Stimulated activated CD8-positive, alpha-beta memory T cell treated with anti-CD3 and anti-CD28 coated beads, Interleukin-4, amount 100 ng/mL, for 1 hour (primary cell): ENCODE results near the gene SERPINI1.

Source experiments
- DNase-seq, 2 donors: peaks; one replicate each; pipeline ENCODE4 v3.0.0-alpha.2; 2020; ENCODE audit warnings: low read depth in 2 of 2, low spot score in 1 of 2

Gene SERPINI1

GRCh38 chr3:167733961-167734497 is 1.5 kb upstream of the SERPINI1 start:
- no peak for DNase-seq

GRCh38 chr3:167734498-167735232 is 856 bp upstream of the SERPINI1 start, which contains the start of gene PDCD10:
Gene PDCD10, minus strand, starts transcription at chr3:167734892. Its CDS starts 14,735 bp downstream, at chr3:167720157.
- DNase-seq = peak; percentile 88 to 92

GRCh38 chr3:167736264-167736787 is 805 bp downstream of the SERPINI1 start:
- no peak for DNase-seq

GRCh38 chr3:167736997-167737396 is 1.5 kb downstream of the SERPINI1 start:
- no peak for DNase-seq

GRCh38 chr3:167738037-167738436 is 2.5 kb downstream of the SERPINI1 start:
- no peak for DNase-seq

GRCh38 chr3:167739190-167739810 is 3.8 kb downstream of the SERPINI1 start:
- DNase-seq = no peak

- DNase-seq = no peak
These were observed 5.6 kb downstream of the SERPINI1 start for GRCh38 chr3:167740961-167741587.

- DNase-seq = no peak
These were observed 6.8 kb downstream of the SERPINI1 start for GRCh38 chr3:167742338-167742737.

- DNase-seq = no peak
These were observed 8.3 kb downstream of the SERPINI1 start for GRCh38 chr3:167743799-167744198.

GRCh38 chr3:167749209-167749608 is 13.7 kb downstream of the SERPINI1 start:
- no peak for DNase-seq

GRCh38 chr3:167749728-167750127 is 14.2 kb downstream of the SERPINI1 start:
- no peak for DNase-seq

- DNase-seq = no peak
These were observed 14.9 kb downstream of the SERPINI1 start for GRCh38 chr3:167750272-167750971.

- no peak for DNase-seq
These were observed 18.5 kb downstream of the SERPINI1 start for GRCh38 chr3:167754049-167754448.

- no peak for DNase-seq
These were observed 25.8 kb downstream of the SERPINI1 start for GRCh38 chr3:167761302-167761701.

GRCh38 chr3:167762296-167762695 is 26.8 kb downstream of the SERPINI1 start:
- no peak for DNase-seq

- DNase-seq = no peak
These were observed 37.5 kb downstream of the SERPINI1 start for GRCh38 chr3:167772992-167773391.

GRCh38 chr3:167773584-167773983 is 38.1 kb downstream of the SERPINI1 start:
- DNase-seq = no peak

- no peak for DNase-seq
These were observed 40.7 kb downstream of the SERPINI1 start for GRCh38 chr3:167776066-167776685.

- DNase-seq = no peak
These were observed 41.8 kb downstream of the SERPINI1 start for GRCh38 chr3:167777356-167777755.

- DNase-seq = no peak
These were observed 44.8 kb downstream of the SERPINI1 start for GRCh38 chr3:167780214-167780883.
